A673 (cell line): ENCODE data around the gene TACC2. TPM values are rescaled to one million over a fixed set of nuclear protein-coding genes. Genes with fewer than 3 reads are reported as not detected.

Experiments
- BruUV-seq: library from RNA; stranded (reverse); fragments of 400-500 nt; replicated peaks from 2 replicates; lab custom pipeline; 2021; lab: Mats Ljungman, UMichigan
- CTCF ChIA-PET: fragments of 300-600 bp; sonication (Branson Sonifier 250); formaldehyde crosslinking; loops from one replicate; lab custom pipeline; 2022; ENCODE audit warnings: antibody characterized with exemption; lab: Charles Lee
- POLR2A ChIA-PET: fragments of 300-600 bp; sonication (Branson Sonifier 250); formaldehyde crosslinking; loops from one replicate; lab custom pipeline; 2022; ENCODE audit warnings: antibody characterized with exemption; ENCODE audit not compliant: low non-redundant PET; lab: Charles Lee
- DNase-seq: peaks from one replicate; pipeline ENCODE4 v3.0.0-alpha.2; 2015; ENCODE audit warnings: low spot score
- H3K27ac ChIP-seq: fragments of 200-600 bp; sonication (generic); 2 replicates; pipeline ENCODE4 v1.5.1; 2016; ENCODE audit warnings: mixed run types, low read depth, mild to moderate bottlenecking, mixed read lengths, antibody characterized with exemption, low read length; ENCODE audit not compliant: poor library complexity, severe bottlenecking
- H3K27me3 ChIP-seq: fragments of 200-600 bp; sonication (generic); replicated peaks from 2 replicates; pipeline ENCODE4 v1.6.1; 2017; ENCODE audit warnings: mixed run types, low read depth, mild to moderate bottlenecking, mixed read lengths, antibody characterized with exemption, low read length; ENCODE audit not compliant: insufficient read depth, poor library complexity
- H3K36me3 ChIP-seq: fragments of 200-600 bp; sonication (generic); 2 replicates; pipeline ENCODE4 v1.6.1; 2016; ENCODE audit warnings: mixed run types, mild to moderate bottlenecking, mixed read lengths, antibody characterized with exemption, low read length; ENCODE audit not compliant: insufficient read depth, poor library complexity, severe bottlenecking
- H3K4me1 ChIP-seq: fragments of 200-600 bp; sonication (generic); 2 replicates; pipeline ENCODE4 v1.6.1; 2017; ENCODE audit warnings: mixed run types, mild to moderate bottlenecking, mixed read lengths, antibody characterized with exemption, low read length; ENCODE audit not compliant: insufficient read depth, poor library complexity, severe bottlenecking
- H3K4me3 ChIP-seq: fragments of 200-600 bp; sonication (generic); 2 replicates; pipeline ENCODE4 v1.5.1; 2016; ENCODE audit warnings: low read depth, mixed run types, mild to moderate bottlenecking, mixed read lengths, low read length; ENCODE audit not compliant: poor library complexity, severe bottlenecking
- H3K9me3 ChIP-seq: fragments of 200-600 bp; sonication (generic); 2 replicates; pipeline ENCODE4 v1.6.1; 2016; ENCODE audit warnings: mixed run types, low read depth, mild to moderate bottlenecking, mixed read lengths, antibody characterized with exemption, low read length; ENCODE audit not compliant: poor library complexity, severe bottlenecking
- EZH2 ChIP-seq: fragments of 200-600 bp; sonication (generic); IDR thresholded peaks from 2 replicates; pipeline ENCODE4 v1.6.1; 2017; ENCODE audit warnings: borderline replicate concordance, low read depth, mild to moderate bottlenecking, mixed read lengths, antibody characterized with exemption, low read length; ENCODE audit not compliant: poor library complexity, severe bottlenecking
- intact Hi-C: fragments of 100-400 bp; cut with micrococcal nuclease; formaldehyde crosslinking; loops from one replicate; pipeline ENCODE4 v1.10.0; 2022; ENCODE audit not compliant: unreplicated experiment
- total RNA-seq: library from RNA; stranded (reverse); gene quantifications from 2 replicates; pipeline ENCODE4 v1.2.3, GENCODE V29; 2021
- TF ChIP-seq, protein P1 (sequence below): fragments of 300-800, 200-600 bp; sonication (generic); conservative IDR thresholded peaks from 2 replicates; pipeline ENCODE4 v1.5.1; 2017; ENCODE audit warnings: low read depth, mild to moderate bottlenecking, antibody characterized with exemption, low read length, moderate library complexity, mixed read lengths

The TACC2 gene
- total RNA-seq, 1 experiment from 2014 or later = 0.62 TPM

DNA sequence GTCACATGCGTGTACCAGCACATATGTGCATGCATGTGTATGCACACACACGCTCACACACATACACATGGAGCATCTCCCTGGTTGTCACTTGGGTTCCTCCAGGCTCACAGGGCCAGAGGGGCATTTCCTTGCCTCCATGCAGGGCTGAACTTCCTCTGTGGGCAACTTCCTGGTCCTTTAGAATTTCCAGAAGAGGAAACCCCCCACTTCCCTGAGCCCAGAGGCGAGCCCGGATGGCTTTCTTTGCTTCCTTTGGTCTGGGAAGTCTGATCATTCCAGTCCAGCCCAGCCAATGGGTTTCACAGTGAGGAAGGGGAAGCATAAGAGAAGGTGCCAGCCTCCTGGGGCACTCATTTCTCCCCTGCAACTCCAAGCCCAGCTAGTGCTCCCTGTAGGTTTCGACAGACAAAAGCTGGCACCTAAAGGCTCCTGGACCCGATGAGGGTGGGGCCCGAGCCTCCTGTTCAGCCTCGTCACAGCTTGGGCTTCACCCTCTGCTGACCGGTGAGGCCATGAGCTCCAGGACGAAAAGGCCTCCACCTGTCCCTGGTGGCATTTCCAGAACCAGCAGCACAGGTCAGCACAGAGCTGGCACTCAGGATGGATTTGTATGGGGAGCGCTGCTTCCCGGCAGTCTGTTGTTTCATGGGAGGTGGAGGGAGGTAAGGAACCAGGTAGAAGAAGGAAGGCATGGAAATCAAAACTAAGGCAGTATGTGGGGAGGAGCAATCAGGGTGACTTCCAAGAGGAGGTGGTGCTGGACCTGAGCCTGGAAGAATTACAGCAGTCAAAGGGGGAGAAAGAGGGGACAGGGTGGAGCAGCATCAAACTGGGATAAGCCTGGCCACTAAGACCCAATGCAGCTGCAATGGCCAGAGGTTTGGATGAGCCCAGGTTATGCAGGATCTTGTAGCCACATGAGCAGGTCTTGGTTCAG is 305.8 kb downstream of the TACC2 start:
- H3K4me1 ChIP-seq = no peaks in the 10 kb centered on the region
- ChIA-PET CTCF (no interaction called here), POLR2A (no interaction called here)
- DNase-seq = no peak
- intact Hi-C loops = no loop called here
- no peaks in the 10 kb centered on the region for H3K9me3 ChIP-seq
- H3K4me3 ChIP-seq = no peak overlapping the region
- TF ChIP-seq, protein P1, sequence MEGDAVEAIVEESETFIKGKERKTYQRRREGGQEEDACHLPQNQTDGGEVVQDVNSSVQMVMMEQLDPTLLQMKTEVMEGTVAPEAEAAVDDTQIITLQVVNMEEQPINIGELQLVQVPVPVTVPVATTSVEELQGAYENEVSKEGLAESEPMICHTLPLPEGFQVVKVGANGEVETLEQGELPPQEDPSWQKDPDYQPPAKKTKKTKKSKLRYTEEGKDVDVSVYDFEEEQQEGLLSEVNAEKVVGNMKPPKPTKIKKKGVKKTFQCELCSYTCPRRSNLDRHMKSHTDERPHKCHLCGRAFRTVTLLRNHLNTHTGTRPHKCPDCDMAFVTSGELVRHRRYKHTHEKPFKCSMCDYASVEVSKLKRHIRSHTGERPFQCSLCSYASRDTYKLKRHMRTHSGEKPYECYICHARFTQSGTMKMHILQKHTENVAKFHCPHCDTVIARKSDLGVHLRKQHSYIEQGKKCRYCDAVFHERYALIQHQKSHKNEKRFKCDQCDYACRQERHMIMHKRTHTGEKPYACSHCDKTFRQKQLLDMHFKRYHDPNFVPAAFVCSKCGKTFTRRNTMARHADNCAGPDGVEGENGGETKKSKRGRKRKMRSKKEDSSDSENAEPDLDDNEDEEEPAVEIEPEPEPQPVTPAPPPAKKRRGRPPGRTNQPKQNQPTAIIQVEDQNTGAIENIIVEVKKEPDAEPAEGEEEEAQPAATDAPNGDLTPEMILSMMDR = no peak
- no peak for TF ChIP-seq EZH2
- H3K27ac ChIP-seq = no peak overlapping the region
- no peaks in the 10 kb centered on the region for H3K36me3 ChIP-seq
- H3K27me3 ChIP-seq = no peaks in the 10 kb centered on the region
- no TSS peak for BruUV-seq

DNA sequence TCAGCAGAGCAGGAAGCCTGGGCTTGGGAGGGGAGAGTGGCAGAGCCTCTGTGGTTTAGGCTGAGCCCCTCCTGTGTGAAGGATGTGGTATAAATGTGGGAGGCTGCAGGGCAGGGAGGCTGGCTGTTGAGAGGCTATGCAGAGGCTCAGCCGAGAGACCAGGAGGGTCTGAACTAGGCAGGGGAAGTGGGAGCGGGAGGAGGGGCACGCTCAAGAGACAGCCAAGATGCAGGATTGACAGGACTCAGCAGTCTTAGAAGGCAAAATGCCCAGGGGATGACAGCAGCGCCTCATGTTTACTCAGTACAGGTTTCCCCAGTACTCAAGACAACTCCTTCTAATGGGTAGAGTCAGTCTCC is 306.5 kb downstream of the TACC2 start:
- CTCF ChIA-PET = no interaction called here
- POLR2A ChIA-PET = no interaction called here

DNA sequence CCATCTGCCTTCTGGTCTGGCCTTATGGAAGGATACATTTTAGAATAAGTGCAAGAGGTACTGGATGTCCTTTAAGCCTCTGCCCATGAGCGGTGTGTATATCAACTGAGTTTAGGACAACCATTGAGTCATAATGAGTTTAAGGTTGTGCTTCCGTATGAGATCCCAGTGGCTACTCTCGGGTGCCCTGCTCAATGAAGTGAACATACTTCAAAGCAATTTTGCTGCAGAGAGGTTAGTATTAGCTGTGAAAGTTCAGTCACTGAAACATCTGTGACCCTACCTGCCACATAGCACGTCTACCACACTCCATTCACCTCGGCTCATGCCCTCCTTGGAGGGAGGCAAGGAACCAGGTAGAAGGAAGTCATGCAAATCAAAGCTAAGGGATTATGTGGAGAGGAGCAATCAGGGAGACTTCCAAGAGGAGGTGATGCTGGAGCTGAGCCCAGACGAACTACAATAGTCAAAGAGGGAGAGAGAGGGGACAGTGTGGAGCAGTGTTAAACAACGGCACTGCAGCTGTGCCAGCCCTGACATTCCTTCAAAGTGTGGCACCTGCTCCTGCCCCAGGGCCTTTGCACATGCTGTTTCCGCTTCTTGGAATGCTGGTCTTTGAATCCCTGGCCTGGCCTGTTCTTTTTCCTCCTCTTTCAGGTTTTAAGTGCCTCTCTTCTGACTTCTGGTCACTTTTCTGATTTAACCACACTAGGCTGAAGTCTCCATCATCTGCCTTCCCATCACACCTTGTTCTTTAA is 307.6 kb downstream of the TACC2 start:
- BruUV-seq = no TSS peak
- intact Hi-C loops = no loop called here
- no peak for TF ChIP-seq EZH2
- TF ChIP-seq, protein P1 = no peak
- H3K4me1 ChIP-seq = no peaks in the 10 kb centered on the region
- no peak overlapping the region for H3K4me3 ChIP-seq
- H3K27me3 ChIP-seq = no peaks in the 10 kb centered on the region
- POLR2A ChIA-PET = no interaction called here
- no peak overlapping the region for H3K27ac ChIP-seq
- H3K9me3 ChIP-seq = no peaks in the 10 kb centered on the region
- no peak for DNase-seq
- H3K36me3 ChIP-seq = no peaks in the 10 kb centered on the region
- CTCF ChIA-PET = interaction anchor here (0.9 kb wide), 1 partner anchor 269 kb away, joined by 3 read pairs; no protein-coding TSS in a partner anchor

More for the DNA sequence above, 306.5 kb downstream of the TACC2 start:
- Histone ChIP-seq H3K9me3 (no peaks in the 10 kb centered on the region), H3K27me3 (no peaks in the 10 kb centered on the region), H3K4me1 (no peaks in the 10 kb centered on the region), H3K4me3 (no peak overlapping the region), H3K27ac (no peak overlapping the region), H3K36me3 (no peaks in the 10 kb centered on the region)
- TF ChIP-seq, protein P1 = no peak
- no peak for TF ChIP-seq EZH2
- no TSS peak for BruUV-seq
- intact Hi-C loops = no loop called here
- DNase-seq = no peak
